Measurements from ENCODE around the gene CEP89.
"Not testable (repeated sequence)": the region's sequence is repeated elsewhere in the genome, so short reads cannot be mapped to it uniquely, and the experiment has no call there.

CEP89 gene

GRCh38 chr19:32891609-32892008 lies 80.1 kb downstream of the CEP89 start:
- TF ChIP-seq CTCF (IDR thresholded peaks at IDR 0.05; ENCODE audit: extremely low read depth, insufficient read depth, missing control alignments), result no peak
- no peak for DNase-seq (ENCODE audit: low spot score)

DNA sequence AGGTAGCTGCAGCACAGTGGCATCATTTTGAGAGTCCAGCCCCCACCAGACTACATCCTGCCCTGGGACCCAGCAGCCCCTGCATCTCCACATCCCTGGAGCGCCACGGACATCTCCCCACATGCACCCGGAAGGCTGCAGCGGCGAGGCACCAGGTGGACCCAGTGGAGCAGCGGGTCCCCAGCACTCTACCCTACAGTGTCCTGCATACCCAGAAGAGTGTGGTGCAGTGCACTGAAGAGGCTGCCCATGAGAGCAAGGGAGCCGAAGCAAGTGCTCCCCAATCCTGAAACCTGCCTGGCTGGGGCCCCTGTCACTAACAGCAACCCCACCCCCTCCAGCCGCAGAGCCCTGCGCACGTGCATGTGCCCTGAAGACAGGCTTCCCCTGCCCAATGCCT lies 80.9 kb downstream of the CEP89 start:
- in situ Hi-C loops (cut with MboI; ENCODE audit: low pct_unique_long_range_greater_than_20kb, low sequenced_read_pairs, unreplicated experiment), result no loop called here
- DNase-seq (ENCODE audit: low spot score), result no peak
- TF ChIP-seq CTCF (IDR thresholded peaks at IDR 0.05; ENCODE audit: extremely low read depth, insufficient read depth, missing control alignments), result no peak

More at GRCh38 chr19:32891609-32892008, 80.1 kb downstream of the CEP89 start:
- in situ Hi-C loops (cut with MboI; ENCODE audit: low pct_unique_long_range_greater_than_20kb, low sequenced_read_pairs, unreplicated experiment), result no loop called here

GRCh38 chr19:32890326-32890725 lies 81.4 kb downstream of the CEP89 start:
- TF ChIP-seq CTCF (IDR thresholded peaks at IDR 0.05; ENCODE audit: extremely low read depth, insufficient read depth, missing control alignments), result no peak
- in situ Hi-C loops (cut with MboI; ENCODE audit: low pct_unique_long_range_greater_than_20kb, low sequenced_read_pairs, unreplicated experiment), result no loop called here
- DNase-seq (ENCODE audit: low spot score), result no peak

GRCh38 chr19:32889137-32889934 lies 82.4 kb downstream of the CEP89 start:
- no peak for TF ChIP-seq CTCF (IDR thresholded peaks at IDR 0.05; ENCODE audit: extremely low read depth, insufficient read depth, missing control alignments)
- in situ Hi-C loops (cut with MboI; ENCODE audit: low pct_unique_long_range_greater_than_20kb, low sequenced_read_pairs, unreplicated experiment), result no loop called here
- DNase-seq (ENCODE audit: low spot score), result no peak

GRCh38 chr19:32887572-32888215 lies 84.1 kb downstream of the CEP89 start:
- TF ChIP-seq CTCF (IDR thresholded peaks at IDR 0.05; ENCODE audit: extremely low read depth, insufficient read depth, missing control alignments), result no peak
- no peak for DNase-seq (ENCODE audit: low spot score)
- in situ Hi-C loops (cut with MboI; ENCODE audit: low pct_unique_long_range_greater_than_20kb, low sequenced_read_pairs, unreplicated experiment), result no loop called here

DNA sequence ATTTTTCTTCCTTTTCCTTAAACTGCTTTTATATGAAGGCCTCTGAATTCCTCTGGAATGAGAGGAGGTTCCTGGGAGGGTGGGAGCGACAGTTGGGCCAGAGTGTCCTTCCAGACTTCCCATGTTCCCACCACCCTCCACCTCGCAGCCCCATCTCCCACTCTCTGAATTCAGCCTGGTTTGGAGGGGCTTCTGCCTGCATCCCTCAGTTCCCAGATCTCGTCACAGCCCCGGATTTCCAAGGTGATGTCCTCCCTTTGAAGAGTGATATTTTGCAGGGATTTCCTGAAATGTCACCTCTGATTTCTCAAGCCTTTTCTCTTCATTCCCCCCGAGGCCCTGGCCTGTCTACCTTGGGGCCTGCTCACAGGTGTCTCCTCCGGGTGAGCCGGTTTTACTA lies 85.5 kb downstream of the CEP89 start:
- in situ Hi-C loops (cut with MboI; ENCODE audit: low pct_unique_long_range_greater_than_20kb, low sequenced_read_pairs, unreplicated experiment), result no loop called here
- TF ChIP-seq CTCF (IDR thresholded peaks at IDR 0.05; ENCODE audit: extremely low read depth, insufficient read depth, missing control alignments), result no peak
- DNase-seq (ENCODE audit: low spot score), result no peak

- DNase-seq (ENCODE audit: low spot score); in situ Hi-C loops (cut with MboI; ENCODE audit: low pct_unique_long_range_greater_than_20kb, low sequenced_read_pairs, unreplicated experiment): not testable (repeated sequence)
These were observed 86.5 kb downstream of the CEP89 start for GRCh38 chr19:32885255-32885654.
